Lower leg skin (tissue), 4 donors: ENCODE results near the gene RITA1. TPM values are rescaled to one million over a fixed set of nuclear protein-coding genes. Genes with fewer than 3 reads are reported as not detected.

Source experiments
- DNase-seq, 2 donors: peaks; one replicate each; pipeline ENCODE4 v3.0.0-alpha.2; 2019; ENCODE audit warnings: low spot score in 2 of 2
- H3K4me3 ChIP-seq: fragments of 200-600 bp; sonication (generic); 2 replicates; pipeline ENCODE4 v1.5.1; 2017; ENCODE audit warnings: mild to moderate bottlenecking, low read depth; ENCODE audit not compliant: poor library complexity, severe bottlenecking
- POLR2A ChIP-seq, 2 donors: fragments of 450-650 bp; IDR thresholded peaks; one replicate each; pipeline ENCODE4 v1.6.1; 2016 to 2017; ENCODE audit warnings: antibody characterized with exemption in 2 of 2, mild to moderate bottlenecking in 1 of 2, moderate library complexity in 1 of 2
- WGBS, 2 donors: methylation state at CpG; one replicate each; pipeline ENCODE4 v1.1.5; 2018; 5-methylcytosine and 5-hydroxymethylcytosine counted together
- intact Hi-C: fragments of 100-400 bp; cut with DNase I; formaldehyde crosslinking; loops from one replicate; pipeline ENCODE4 v1.15.0; 2023; ENCODE audit warnings: low total_unique reads
- total RNA-seq, 4 donors: library from RNA; depleted of rRNA; stranded (reverse); fragments of >200 nt; gene quantifications; one replicate each; pipeline ENCODE4 v1.1.0, GENCODE V29; 2016
- TF ChIP-seq, protein P1 (sequence below), 3 donors: fragments of 450-650 bp; IDR thresholded peaks; one replicate each; pipeline ENCODE4 v1.5.1; 2016; ENCODE audit warnings: antibody characterized with exemption in 3 of 3, mild to moderate bottlenecking in 3 of 3, moderate library complexity in 2 of 3

RITA1 gene
- total RNA-seq, 4 donors from 2014 or later = 14.5 to 25.8 (median 18.8) TPM

GRCh38 chr12:113235976-113236375, 50.5 kb downstream of the RITA1 start:
- 84 to 88% methylated on average over 6 of the region's 6 CpGs for WGBS, 2 donors
- intact Hi-C loops = no loop called here
- no peak for DNase-seq
- TF ChIP-seq, protein P1, sequence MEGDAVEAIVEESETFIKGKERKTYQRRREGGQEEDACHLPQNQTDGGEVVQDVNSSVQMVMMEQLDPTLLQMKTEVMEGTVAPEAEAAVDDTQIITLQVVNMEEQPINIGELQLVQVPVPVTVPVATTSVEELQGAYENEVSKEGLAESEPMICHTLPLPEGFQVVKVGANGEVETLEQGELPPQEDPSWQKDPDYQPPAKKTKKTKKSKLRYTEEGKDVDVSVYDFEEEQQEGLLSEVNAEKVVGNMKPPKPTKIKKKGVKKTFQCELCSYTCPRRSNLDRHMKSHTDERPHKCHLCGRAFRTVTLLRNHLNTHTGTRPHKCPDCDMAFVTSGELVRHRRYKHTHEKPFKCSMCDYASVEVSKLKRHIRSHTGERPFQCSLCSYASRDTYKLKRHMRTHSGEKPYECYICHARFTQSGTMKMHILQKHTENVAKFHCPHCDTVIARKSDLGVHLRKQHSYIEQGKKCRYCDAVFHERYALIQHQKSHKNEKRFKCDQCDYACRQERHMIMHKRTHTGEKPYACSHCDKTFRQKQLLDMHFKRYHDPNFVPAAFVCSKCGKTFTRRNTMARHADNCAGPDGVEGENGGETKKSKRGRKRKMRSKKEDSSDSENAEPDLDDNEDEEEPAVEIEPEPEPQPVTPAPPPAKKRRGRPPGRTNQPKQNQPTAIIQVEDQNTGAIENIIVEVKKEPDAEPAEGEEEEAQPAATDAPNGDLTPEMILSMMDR (IDR thresholded peaks at IDR 0.05) = no peak
- TF ChIP-seq POLR2A (IDR thresholded peaks at IDR 0.05) = no peak
- no peak overlapping the region for H3K4me3 ChIP-seq

DNA sequence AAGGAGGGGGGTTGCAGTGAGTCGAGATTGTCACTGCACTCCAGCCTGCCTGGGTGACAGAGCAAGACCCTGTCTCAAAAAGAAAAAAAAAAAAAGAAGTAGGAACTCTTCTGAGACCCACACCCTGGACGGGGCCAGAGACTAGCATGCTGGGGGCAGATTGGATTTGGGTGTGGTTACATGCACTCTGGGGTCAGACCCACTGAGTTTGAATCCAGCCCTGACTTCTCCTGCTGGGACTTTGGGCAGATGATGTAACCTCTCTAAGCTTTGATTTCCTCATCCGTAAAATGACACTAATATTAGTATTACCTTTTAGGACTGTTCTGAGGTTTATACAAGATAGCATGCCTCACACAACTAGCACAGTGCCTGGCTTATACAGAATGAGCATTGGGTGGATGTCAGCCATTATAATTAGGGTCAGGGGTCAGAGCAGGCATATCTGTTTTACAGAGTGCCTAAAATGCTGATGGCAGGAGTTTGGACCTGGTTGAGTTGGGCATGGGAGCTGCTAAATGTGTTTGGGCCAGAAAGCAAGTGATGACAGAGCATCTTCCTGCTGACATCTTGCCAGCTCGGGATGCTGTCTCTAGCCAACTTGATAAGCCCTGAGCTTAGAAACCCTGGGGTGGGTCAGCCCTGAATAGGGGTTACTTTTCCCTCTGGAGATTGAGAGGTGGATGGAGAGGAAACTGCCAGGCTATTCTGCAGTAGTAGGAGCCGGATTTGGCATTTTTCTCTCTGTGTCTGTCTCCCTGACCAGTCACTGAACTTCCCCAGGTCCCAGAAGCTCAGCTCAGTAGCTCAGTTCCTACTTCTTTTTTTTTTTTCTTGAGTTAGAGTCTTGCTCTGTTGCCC, 51.2 kb downstream of the RITA1 start:
- 64 to 68% methylated on average over 5 of the region's 5 CpGs for WGBS, 2 donors
- TF ChIP-seq, protein P1 (IDR thresholded peaks at IDR 0.05) = no peak
- TF ChIP-seq POLR2A (IDR thresholded peaks at IDR 0.05) = no peak
- DNase-seq = no peak
- intact Hi-C loops = no loop called here
- no peak overlapping the region for H3K4me3 ChIP-seq

DNA sequence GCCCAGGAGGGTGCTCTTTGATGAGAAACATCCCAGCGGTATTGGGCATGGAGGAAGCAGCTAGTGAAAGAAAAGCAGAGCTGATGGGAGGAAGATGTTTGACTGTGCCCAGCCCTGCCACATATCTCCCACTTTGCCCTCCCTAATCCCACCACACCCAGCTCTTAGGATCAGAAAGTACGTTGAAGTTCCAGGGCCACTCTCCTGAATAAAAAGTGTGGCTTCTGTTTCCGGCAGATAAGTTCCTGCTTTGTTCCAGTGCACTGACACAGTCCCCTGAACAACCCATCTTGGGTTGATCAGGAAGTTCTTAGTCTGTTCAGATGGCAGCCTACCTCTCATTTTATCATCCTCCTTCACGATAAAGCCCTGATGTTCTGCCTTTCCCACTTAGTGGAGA, 52.2 kb downstream of the RITA1 start:
- DNase-seq = no peak
- intact Hi-C loops = no loop called here
- no peak for TF ChIP-seq POLR2A (IDR thresholded peaks at IDR 0.05)
- TF ChIP-seq, protein P1 (IDR thresholded peaks at IDR 0.05) = no peak
- WGBS, 2 donors = 73 to 75% methylated on average over 4 of the region's 4 CpGs
- H3K4me3 ChIP-seq = no peak overlapping the region

DNA sequence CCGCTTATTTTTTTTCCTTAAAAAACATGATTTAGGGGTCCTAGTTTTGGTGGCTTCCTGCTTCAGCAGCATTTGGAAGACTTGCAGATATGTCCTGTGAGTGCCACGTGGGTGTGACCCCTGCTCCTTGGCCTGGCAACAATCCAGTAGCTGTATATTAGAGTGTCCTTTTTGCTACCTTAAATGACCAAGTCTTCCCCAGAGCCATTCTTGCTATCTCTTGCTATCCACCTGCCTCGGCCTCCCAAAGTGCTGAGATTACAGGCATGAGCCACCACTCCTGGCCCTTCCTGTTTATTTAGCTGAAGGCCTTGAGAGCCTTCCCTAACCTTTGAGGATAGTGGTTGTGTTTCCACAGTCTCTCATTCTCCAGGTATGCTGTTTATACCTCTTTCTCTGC, 52.8 kb downstream of the RITA1 start:
- intact Hi-C loops = no loop called here
- TF ChIP-seq, protein P1 (IDR thresholded peaks at IDR 0.05) = no peak
- no peak for TF ChIP-seq POLR2A (IDR thresholded peaks at IDR 0.05)
- 61 to 66% methylated on average over 3 of the region's 3 CpGs for WGBS, 2 donors
- H3K4me3 ChIP-seq = no peak overlapping the region
- no peak for DNase-seq

- intact Hi-C loops = no loop called here
- 55 to 69% methylated on average over 3 of the region's 3 CpGs for whole genome bisulfite sequencing, 2 donors
- no peak overlapping the region for H3K4me3 ChIP-seq
- DNase-seq = peak in 1 of 2 donors; percentile 82
- TF ChIP-seq, protein P1 (IDR thresholded peaks at IDR 0.05) = no peak
These were observed 53.8 kb downstream of the RITA1 start for GRCh38 chr12:113239288-113239771.
